Esophagus (tissue), 2 donors: Measurements from ENCODE around the gene FAM181A. TPM values are rescaled to one million over a fixed set of nuclear protein-coding genes. Genes with fewer than 3 reads are reported as not detected.

Source experiments
- H3K27ac ChIP-seq, 2 donors: one replicate each; pipeline ENCODE4 v1.5.1; 2013; ENCODE audit warnings: low read depth in 2 of 2, mild to moderate bottlenecking in 2 of 2, inconsistent platforms in 1 of 2, low read length in 1 of 2, moderate library complexity in 1 of 2
- H3K27me3 ChIP-seq, 2 donors: one replicate each; pipeline ENCODE4 v1.6.1; 2013; ENCODE audit warnings: low read length in 2 of 2, control low read depth in 1 of 2, mild to moderate bottlenecking in 1 of 2; ENCODE audit not compliant: insufficient read depth in 2 of 2, control insufficient read depth in 1 of 2
- H3K36me3 ChIP-seq, 2 donors: one replicate each; pipeline ENCODE4 v1.6.1; 2013; ENCODE audit warnings: low read length in 1 of 2; ENCODE audit not compliant: control insufficient read depth in 2 of 2, insufficient read depth in 2 of 2
- H3K4me1 ChIP-seq, 2 donors: one replicate each; pipeline ENCODE4 v1.6.1; 2013; ENCODE audit warnings: low read length in 1 of 2; ENCODE audit not compliant: control insufficient read depth in 2 of 2, insufficient read depth in 2 of 2
- H3K4me3 ChIP-seq, 2 donors: one replicate each; pipeline ENCODE4 v1.5.1; 2013; ENCODE audit warnings: low read length in 2 of 2, mild to moderate bottlenecking in 2 of 2, low read depth in 1 of 2, moderate library complexity in 1 of 2
- H3K9me3 ChIP-seq, 2 donors: one replicate each; pipeline ENCODE4 v1.6.1; 2013; ENCODE audit warnings: mild to moderate bottlenecking in 2 of 2, low read depth in 1 of 2, low read length in 1 of 2, moderate library complexity in 1 of 2; ENCODE audit not compliant: control insufficient read depth in 2 of 2, insufficient read depth in 1 of 2
- WGBS, 2 donors: extraction: QIAGEN DNeasy Blood & Tissue Kit; methylation state at CpG; one replicate each; pipeline ENCODE4 v1.1.7; 2013; 5-methylcytosine and 5-hydroxymethylcytosine counted together
- polyA plus RNA-seq, 2 donors: library from polyadenylated mRNA; stranded (reverse); fragments of 200-250 nt; gene quantifications; one replicate each; pipeline ENCODE4 v1.2.3, GENCODE V29; 2013
- donor health status: healthy with polysubstance abuse.
- donor health status: Bipolar disorder and iron deficiency.

The FAM181A gene
- polyA plus RNA-seq, 2 donors = not detected

DNA sequence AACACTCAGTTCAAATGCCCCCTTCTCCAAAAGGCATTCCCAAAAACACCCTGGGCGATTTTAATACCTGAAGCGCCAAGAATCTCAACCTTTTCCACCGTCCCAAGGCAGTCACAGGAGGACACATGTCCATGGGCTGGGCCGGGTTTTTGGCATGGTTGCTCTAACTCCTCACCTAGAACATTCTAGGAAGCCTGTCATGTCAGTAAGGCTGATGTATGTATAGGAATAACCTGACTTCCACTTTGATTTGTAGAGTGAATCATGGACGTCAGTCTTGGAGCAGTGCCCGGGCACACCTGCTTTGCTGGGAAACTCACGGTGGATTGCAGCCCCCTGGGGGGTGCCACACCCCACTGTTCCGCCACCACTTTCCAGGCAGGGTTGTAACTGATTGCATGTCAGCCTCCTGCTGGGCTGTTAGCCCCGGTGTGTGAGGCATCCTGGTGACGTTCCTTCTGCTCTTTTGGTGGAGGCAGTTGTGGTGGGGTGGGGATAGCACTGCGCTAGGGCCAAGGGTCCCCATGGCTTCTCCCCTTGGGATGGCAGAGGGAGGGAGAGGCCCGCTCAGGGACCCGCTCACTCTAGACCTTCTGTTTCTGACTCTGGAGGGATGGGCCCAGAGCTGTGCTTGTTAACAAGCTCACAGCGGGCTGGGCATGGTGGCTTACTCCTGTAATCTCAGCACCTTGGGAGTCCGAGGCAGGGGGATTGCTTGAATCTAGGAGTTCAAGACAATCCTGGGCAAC is 35.2 kb upstream of the FAM181A start:
- H3K36me3 ChIP-seq = no peaks in the 10 kb centered on the region
- H3K27me3 ChIP-seq = peaks cover 0 to 3% of the 10 kb centered on the region in 2 donors
- WGBS, 2 donors = 67 to 68% methylated on average over 15 of the region's 15 CpGs
- H3K4me3 ChIP-seq = no peak overlapping the region
- no peak overlapping the region for H3K27ac ChIP-seq
- H3K9me3 ChIP-seq = no peaks in the 10 kb centered on the region
- peaks cover 0 to 2% of the 10 kb centered on the region in 2 donors for H3K4me1 ChIP-seq

- H3K27ac ChIP-seq = no peak overlapping the region
- H3K27me3 ChIP-seq = peaks cover 0 to 3% of the 10 kb centered on the region in 2 donors
- no peaks in the 10 kb centered on the region for H3K36me3 ChIP-seq
- 60 to 70% methylated on average over 5 of the region's 5 CpGs for WGBS, 2 donors
- no peaks in the 10 kb centered on the region for H3K9me3 ChIP-seq
- peaks cover 0 to 2% of the 10 kb centered on the region in 2 donors for H3K4me1 ChIP-seq
- no peak overlapping the region for H3K4me3 ChIP-seq
Observed at GRCh38 chr14:93892505-93892839, 34.7 kb upstream of the FAM181A start.

DNA sequence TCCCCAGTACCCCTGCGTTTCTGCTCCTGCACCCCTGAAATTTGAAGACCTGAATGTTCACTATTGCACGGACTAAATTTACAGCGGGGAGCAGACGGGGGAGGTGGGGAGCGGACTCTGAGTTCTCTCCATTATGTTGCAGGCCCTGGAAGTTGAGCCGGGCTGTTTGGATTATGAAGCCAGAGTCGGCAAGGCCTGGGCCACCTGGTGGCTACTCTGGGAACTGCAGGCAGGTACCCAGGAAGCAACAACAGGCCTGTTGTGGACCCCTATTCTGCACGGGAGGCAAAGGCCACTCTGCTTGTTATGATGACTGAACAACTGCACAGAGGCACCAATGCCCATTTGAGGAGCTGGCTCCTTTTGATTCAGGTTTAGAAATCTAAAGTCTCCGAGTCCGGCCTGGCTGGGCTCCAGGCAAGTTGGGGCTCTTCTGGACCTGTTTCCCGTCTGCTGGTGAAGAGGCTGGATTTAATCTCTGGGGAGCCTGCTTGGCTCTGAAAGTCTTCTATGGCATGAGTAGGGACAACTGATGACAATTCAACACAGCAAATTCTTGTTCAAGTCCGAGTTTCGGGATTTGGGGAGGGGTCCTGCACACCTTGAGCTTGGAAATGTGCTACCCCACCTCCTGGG is 34.1 kb upstream of the FAM181A start:
- Histone ChIP-seq H3K27ac (peak overlapping the region in 1 of 2 donors; percentile 22), H3K4me1 (peaks cover 0 to 2% of the 10 kb centered on the region in 2 donors), H3K9me3 (no peaks in the 10 kb centered on the region), H3K27me3 (peaks cover 0 to 3% of the 10 kb centered on the region in 2 donors), H3K36me3 (no peaks in the 10 kb centered on the region), H3K4me3 (no peak overlapping the region)
- 31% methylated on average over 13 of the region's 13 CpGs for WGBS, 2 donors

- Histone ChIP-seq H3K36me3 (no peaks in the 10 kb centered on the region), H3K9me3 (no peaks in the 10 kb centered on the region), H3K27me3 (peaks cover 0 to 3% of the 10 kb centered on the region in 2 donors), H3K4me3 (no peak overlapping the region), H3K27ac (peak overlapping the region in 1 of 2 donors; percentile 22), H3K4me1 (peaks cover 0 to 2% of the 10 kb centered on the region in 2 donors)
- WGBS, 2 donors = 61 to 71% methylated on average over 12 of the region's 12 CpGs
Observed at GRCh38 chr14:93893661-93894261, 33.4 kb upstream of the FAM181A start.

GRCh38 chr14:93895023-93895604 is 32.0 kb upstream of the FAM181A start:
- H3K9me3 ChIP-seq = no peaks in the 10 kb centered on the region
- no peaks in the 10 kb centered on the region for H3K27me3 ChIP-seq
- WGBS, 2 donors = 89 to 90% methylated on average over 9 of the region's 9 CpGs
- H3K27ac ChIP-seq = no peak overlapping the region
- H3K36me3 ChIP-seq = no peaks in the 10 kb centered on the region
- no peak overlapping the region for H3K4me3 ChIP-seq
- H3K4me1 ChIP-seq = peaks cover 0 to 2% of the 10 kb centered on the region in 2 donors

DNA sequence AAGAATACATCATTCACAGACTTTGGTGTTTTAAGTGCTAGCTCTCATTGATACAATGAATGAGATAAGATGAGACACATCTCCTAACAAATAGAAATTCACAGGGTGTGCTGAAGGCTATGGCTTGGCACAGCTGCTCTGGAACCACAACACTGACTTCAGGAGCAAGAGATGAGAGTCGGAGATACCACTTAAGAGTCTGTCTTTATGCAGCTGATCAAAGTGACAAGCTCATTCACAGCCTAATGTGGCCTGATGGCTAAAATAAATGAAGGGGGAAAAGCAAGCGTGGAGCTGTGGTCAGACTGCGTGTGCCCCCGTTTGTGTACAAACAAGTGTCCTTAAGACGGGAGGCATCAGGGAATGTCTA is 29.7 kb upstream of the FAM181A start:
- no peaks in the 10 kb centered on the region for H3K27me3 ChIP-seq
- WGBS, 2 donors = 86% methylated on average over 5 of the region's 5 CpGs
- H3K27ac ChIP-seq = no peak overlapping the region

GRCh38 chr14:93898081-93898611 is 29.0 kb upstream of the FAM181A start:
- Histone ChIP-seq H3K4me1 (no peaks in the 10 kb centered on the region), H3K9me3 (no peaks in the 10 kb centered on the region)
- 84 to 87% methylated on average over 15 of the region's 15 CpGs for WGBS, 2 donors

More for the DNA sequence above, 29.7 kb upstream of the FAM181A start:
- no peaks in the 10 kb centered on the region for H3K36me3 ChIP-seq
- H3K4me3 ChIP-seq = no peak overlapping the region
- no peaks in the 10 kb centered on the region for H3K9me3 ChIP-seq
- peaks cover 0 to 2% of the 10 kb centered on the region in 2 donors for H3K4me1 ChIP-seq

DNA sequence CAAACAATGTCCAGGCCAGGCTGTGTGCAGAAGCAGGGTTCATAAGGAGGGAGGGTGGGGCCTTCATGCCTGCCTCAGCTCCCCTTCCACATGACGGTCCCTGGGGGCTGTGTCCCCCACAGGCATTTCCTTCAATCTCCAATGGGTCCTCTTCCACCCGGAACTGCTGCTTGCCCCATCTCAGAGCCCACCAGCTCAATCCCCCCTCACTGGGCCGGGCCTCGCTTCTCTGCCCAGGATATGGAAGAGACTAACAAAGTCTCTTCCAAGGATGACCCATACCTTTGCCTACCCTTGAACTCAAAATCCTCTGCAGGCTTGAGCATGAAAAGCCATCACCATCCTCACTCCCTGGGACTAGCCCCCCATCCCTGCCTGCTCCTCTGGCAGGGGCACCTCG is 28.4 kb upstream of the FAM181A start:
- Histone ChIP-seq H3K4me3 (no peak overlapping the region), H3K27ac (no peak overlapping the region), H3K4me1 (peaks cover 0 to 1% of the 10 kb centered on the region in 2 donors), H3K27me3 (no peaks in the 10 kb centered on the region), H3K9me3 (no peaks in the 10 kb centered on the region), H3K36me3 (no peaks in the 10 kb centered on the region)
- 87 to 91% methylated on average over 5 of the region's 5 CpGs for WGBS, 2 donors

More at GRCh38 chr14:93898081-93898611, 29.0 kb upstream of the FAM181A start:
- Histone ChIP-seq H3K36me3 (no peaks in the 10 kb centered on the region), H3K4me3 (no peak overlapping the region), H3K27ac (no peak overlapping the region), H3K27me3 (no peaks in the 10 kb centered on the region)

DNA sequence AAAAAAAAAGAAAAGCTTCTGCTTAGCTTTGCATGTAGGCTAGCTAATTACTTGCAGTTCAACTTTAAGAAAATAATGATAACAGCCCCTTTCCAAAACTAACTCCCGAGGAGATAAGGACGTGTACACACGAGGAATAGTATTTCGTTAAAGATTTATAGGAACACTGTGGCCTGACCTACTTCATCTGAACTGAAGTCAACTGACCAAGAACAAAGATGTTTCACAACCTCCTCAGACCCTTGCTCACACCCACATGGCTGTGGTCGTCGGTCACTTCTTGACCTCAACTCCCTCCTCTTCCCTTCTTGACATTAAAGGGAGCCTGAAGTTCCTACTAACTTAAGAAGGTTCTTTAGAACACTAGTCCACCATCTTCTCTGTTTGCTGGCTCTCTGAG is 25.3 kb upstream of the FAM181A start:
- Histone ChIP-seq H3K4me3 (no peak overlapping the region), H3K27ac (no peak overlapping the region), H3K36me3 (no peaks in the 10 kb centered on the region), H3K4me1 (peaks cover 0 to 1% of the 10 kb centered on the region in 2 donors), H3K9me3 (no peaks in the 10 kb centered on the region), H3K27me3 (no peaks in the 10 kb centered on the region)
- WGBS, 2 donors = 46 to 55% methylated on average over 6 of the region's 6 CpGs
